ENCODE measurements around the gene C7orf25. TPM values are rescaled to one million over a fixed set of nuclear protein-coding genes. Genes with fewer than 3 reads are reported as not detected.

Gene C7orf25
- total and polyA plus RNA-seq, 2 donors (not counting 1 experiment from before 2014, with no cell fraction given), result 8.5 to 8.8 TPM

GRCh38 chr7:42907316-42907715, 4.6 kb downstream of the C7orf25 start:
- Histone ChIP-seq H3K27me3 (ENCODE audit: control insufficient read depth, insufficient read depth, low read length) (no peaks in the 10 kb centered on the region), H3K4me3 (replicated peaks in 1 of 4; ENCODE audit: control extremely low read depth in 1 of 4, insufficient read depth in 1 of 4, low read depth in 3 of 4, low read length in 4 of 4) (no peak overlapping the region), H3K4me1 (ENCODE audit: control insufficient read depth, extremely low read depth, insufficient read depth, low read length) (peaks cover 2% of the 10 kb centered on the region), H3K4me2 (ENCODE audit: extremely low read depth, insufficient read depth, low read length) (no peak overlapping the region), H3K36me3 (ENCODE audit: control insufficient read depth, insufficient read depth, low read length) (no peaks in the 10 kb centered on the region), H3K79me2 (ENCODE audit: control insufficient read depth, insufficient read depth, low read length) (peaks cover 7% of the 10 kb centered on the region), H2AFZ (ENCODE audit: low read length) (no peak overlapping the region), H3K9ac (ENCODE audit: insufficient read depth, low read length) (no peak overlapping the region), H3K27ac (ENCODE audit: insufficient read depth, low read length) (no peak overlapping the region), H4K20me1 (ENCODE audit: control insufficient read depth, extremely low read depth, insufficient read depth, low read length) (no peaks in the 10 kb centered on the region), H3K9me3 (ENCODE audit: control insufficient read depth, insufficient read depth, low read depth, low read length) (no peaks in the 10 kb centered on the region)
- TF ChIP-seq CTCF (conservative IDR thresholded peaks at IDR 0.05 in 1 of 2, IDR thresholded peaks at IDR 0.05 in 1 of 2; ENCODE audit: low read depth in 1 of 2, low read length in 2 of 2), result no peak
- TF ChIP-seq EZH2 (IDR thresholded peaks at IDR 0.05; ENCODE audit: low read length, missing control alignments), result no peak
- peak in 1 of 2 donors; percentile 52 for DNase-seq (ENCODE audit: low read depth in 2 of 2)

GRCh38 chr7:42906181-42906580, 5.7 kb downstream of the C7orf25 start:
- no peak for TF ChIP-seq EZH2 (IDR thresholded peaks at IDR 0.05; ENCODE audit: low read length, missing control alignments)
- no peak for TF ChIP-seq CTCF (conservative IDR thresholded peaks at IDR 0.05 in 1 of 2, IDR thresholded peaks at IDR 0.05 in 1 of 2; ENCODE audit: low read depth in 1 of 2, low read length in 2 of 2)
- Histone ChIP-seq H3K4me1 (ENCODE audit: control insufficient read depth, extremely low read depth, insufficient read depth, low read length) (peaks cover 2% of the 10 kb centered on the region), H2AFZ (ENCODE audit: low read length) (no peak overlapping the region), H4K20me1 (ENCODE audit: control insufficient read depth, extremely low read depth, insufficient read depth, low read length) (no peaks in the 10 kb centered on the region), H3K4me3 (replicated peaks in 1 of 4; ENCODE audit: control extremely low read depth in 1 of 4, insufficient read depth in 1 of 4, low read depth in 3 of 4, low read length in 4 of 4) (no peak overlapping the region), H3K4me2 (ENCODE audit: extremely low read depth, insufficient read depth, low read length) (no peak overlapping the region), H3K27ac (ENCODE audit: insufficient read depth, low read length) (no peak overlapping the region), H3K36me3 (ENCODE audit: control insufficient read depth, insufficient read depth, low read length) (no peaks in the 10 kb centered on the region), H3K27me3 (ENCODE audit: control insufficient read depth, insufficient read depth, low read length) (no peaks in the 10 kb centered on the region), H3K9ac (ENCODE audit: insufficient read depth, low read length) (no peak overlapping the region), H3K9me3 (ENCODE audit: control insufficient read depth, insufficient read depth, low read depth, low read length) (no peaks in the 10 kb centered on the region), H3K79me2 (ENCODE audit: control insufficient read depth, insufficient read depth, low read length) (peaks cover 5% of the 10 kb centered on the region)
- no peak for DNase-seq (ENCODE audit: low read depth in 2 of 2)

GRCh38 chr7:42902331-42902730, 9.5 kb downstream of the C7orf25 start:
- H3K27me3 ChIP-seq (ENCODE audit: control insufficient read depth, insufficient read depth, low read length), result no peaks in the 10 kb centered on the region
- no peaks in the 10 kb centered on the region for H3K4me1 ChIP-seq (ENCODE audit: control insufficient read depth, extremely low read depth, insufficient read depth, low read length)
- H3K36me3 ChIP-seq (ENCODE audit: control insufficient read depth, insufficient read depth, low read length), result no peaks in the 10 kb centered on the region
- H3K4me2 ChIP-seq (ENCODE audit: extremely low read depth, insufficient read depth, low read length), result no peak overlapping the region
- no peaks in the 10 kb centered on the region for H3K9me3 ChIP-seq (ENCODE audit: control insufficient read depth, insufficient read depth, low read depth, low read length)
- H3K27ac ChIP-seq (ENCODE audit: insufficient read depth, low read length), result no peak overlapping the region
- H3K9ac ChIP-seq (ENCODE audit: insufficient read depth, low read length), result no peak overlapping the region
- H2AFZ ChIP-seq (ENCODE audit: low read length), result no peak overlapping the region
- no peak overlapping the region for H3K4me3 ChIP-seq (replicated peaks in 1 of 4; ENCODE audit: control extremely low read depth in 1 of 4, insufficient read depth in 1 of 4, low read depth in 3 of 4, low read length in 4 of 4)
- no peaks in the 10 kb centered on the region for H3K79me2 ChIP-seq (ENCODE audit: control insufficient read depth, insufficient read depth, low read length)
- H4K20me1 ChIP-seq (ENCODE audit: control insufficient read depth, extremely low read depth, insufficient read depth, low read length), result no peaks in the 10 kb centered on the region
- DNase-seq (ENCODE audit: low read depth in 2 of 2), result no peak
- no peak for TF ChIP-seq EZH2 (IDR thresholded peaks at IDR 0.05; ENCODE audit: low read length, missing control alignments)
